Measurements from ENCODE around the gene LCNL1.

Gene LCNL1

GRCh38 chr9:136958473-136958872, 24.3 kb upstream of the LCNL1 start:
- in situ Hi-C loops (cut with MboI; ENCODE audit: low sequenced_read_pairs): no loop called here

- in situ Hi-C loops (cut with MboI; ENCODE audit: low sequenced_read_pairs): no loop called here
Observed at GRCh38 chr9:136958898-136959850, 23.6 kb upstream of the LCNL1 start.

GRCh38 chr9:136960212-136960937, 22.4 kb upstream of the LCNL1 start:
- in situ Hi-C loops (cut with MboI; ENCODE audit: low sequenced_read_pairs): no loop called here

- in situ Hi-C loops (cut with MboI; ENCODE audit: low sequenced_read_pairs): no loop called here
Observed at GRCh38 chr9:136960938-136961275, 21.9 kb upstream of the LCNL1 start.

- in situ Hi-C loops (cut with MboI; ENCODE audit: low sequenced_read_pairs): no loop called here
Observed at GRCh38 chr9:136961279-136962065, 21.3 kb upstream of the LCNL1 start.

- in situ Hi-C loops (cut with MboI; ENCODE audit: low sequenced_read_pairs): no loop called here
Observed at GRCh38 chr9:136962163-136962562, 20.6 kb upstream of the LCNL1 start.

- in situ Hi-C loops (cut with MboI; ENCODE audit: low sequenced_read_pairs): no loop called here
Observed at GRCh38 chr9:136962701-136963248, 20.0 kb upstream of the LCNL1 start.

- in situ Hi-C loops (cut with MboI; ENCODE audit: low sequenced_read_pairs): no loop called here
Observed at GRCh38 chr9:136963341-136963740, 19.5 kb upstream of the LCNL1 start.

GRCh38 chr9:136963751-136964150, 19.0 kb upstream of the LCNL1 start:
- in situ Hi-C loops (cut with MboI; ENCODE audit: low sequenced_read_pairs): no loop called here

- in situ Hi-C loops (cut with MboI; ENCODE audit: low sequenced_read_pairs): no loop called here
Observed at GRCh38 chr9:136964171-136964689, 18.6 kb upstream of the LCNL1 start.

GRCh38 chr9:136964833-136965422, 17.9 kb upstream of the LCNL1 start:
- in situ Hi-C loops (cut with MboI; ENCODE audit: low sequenced_read_pairs): no loop called here

GRCh38 chr9:136965771-136966484, 16.9 kb upstream of the LCNL1 start:
- in situ Hi-C loops (cut with MboI; ENCODE audit: low sequenced_read_pairs): no loop called here

- in situ Hi-C loops (cut with MboI; ENCODE audit: low sequenced_read_pairs): no loop called here
Observed at GRCh38 chr9:136968333-136969127, 14.3 kb upstream of the LCNL1 start.

- in situ Hi-C loops (cut with MboI; ENCODE audit: low sequenced_read_pairs): no loop called here
Observed at GRCh38 chr9:136969150-136969549, 13.6 kb upstream of the LCNL1 start.

- in situ Hi-C loops (cut with MboI; ENCODE audit: low sequenced_read_pairs): no loop called here
Observed at GRCh38 chr9:136969774-136970173, 13.0 kb upstream of the LCNL1 start.

- in situ Hi-C loops (cut with MboI; ENCODE audit: low sequenced_read_pairs): no loop called here
Observed at GRCh38 chr9:136970361-136970760, 12.4 kb upstream of the LCNL1 start.

- in situ Hi-C loops (cut with MboI; ENCODE audit: low sequenced_read_pairs): no loop called here
Observed at GRCh38 chr9:136971746-136972145, 11.0 kb upstream of the LCNL1 start.

GRCh38 chr9:136972335-136972734, 10.5 kb upstream of the LCNL1 start:
- in situ Hi-C loops (cut with MboI; ENCODE audit: low sequenced_read_pairs): no loop called here

- in situ Hi-C loops (cut with MboI; ENCODE audit: low sequenced_read_pairs): no loop called here
Observed at GRCh38 chr9:136972743-136973142, 10.1 kb upstream of the LCNL1 start.

All from HL-60/S4 treated with phorbol 12-myristate 13-acetate at 8.2 ng/mL for 4 days and 3 days (cell line).